Ovary (tissue), 3 donors: ENCODE results near the gene IFIT1B.

Source experiments
- POLR2A ChIP-seq: fragments of 450-650 bp; IDR thresholded peaks from one replicate; pipeline ENCODE4 v1.6.1; 2017; ENCODE audit warnings: antibody characterized with exemption, mild to moderate bottlenecking, moderate library complexity
- TF ChIP-seq, protein P1 (sequence below), 3 donors: fragments of 450-650 bp in 2 of 3; fragments of 200-600 bp in 1 of 3; IDR thresholded peaks; one replicate each; pipeline versions ENCODE4 v1.5.1 to v1.8.0; 2016 to 2022; ENCODE audit warnings: antibody characterized with exemption in 3 of 3, mild to moderate bottlenecking in 1 of 3
- donor health status: DM: no; HTN: no; CAD: no.

DNA sequence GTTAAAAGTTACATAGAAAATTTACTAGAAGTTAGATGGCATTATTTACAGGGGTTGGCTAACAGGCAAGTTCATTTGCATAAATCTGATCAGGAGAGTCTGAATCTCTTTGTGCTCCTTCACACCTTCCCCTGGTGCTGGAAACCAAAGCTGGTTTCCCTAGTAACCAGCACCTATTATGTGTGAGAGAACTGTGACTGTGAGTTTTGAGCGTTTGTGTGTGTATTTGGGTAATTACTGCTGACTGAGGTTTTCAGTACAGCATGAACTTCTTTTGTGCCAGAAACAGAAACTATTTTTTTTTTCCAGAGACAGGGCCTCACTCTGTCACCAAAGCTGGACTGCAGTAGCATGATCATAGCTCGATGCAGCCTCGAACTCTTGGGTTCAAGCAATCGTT lies 10.3 kb upstream of the IFIT1B start:
- TF ChIP-seq POLR2A = no peak
- TF ChIP-seq, protein P1, sequence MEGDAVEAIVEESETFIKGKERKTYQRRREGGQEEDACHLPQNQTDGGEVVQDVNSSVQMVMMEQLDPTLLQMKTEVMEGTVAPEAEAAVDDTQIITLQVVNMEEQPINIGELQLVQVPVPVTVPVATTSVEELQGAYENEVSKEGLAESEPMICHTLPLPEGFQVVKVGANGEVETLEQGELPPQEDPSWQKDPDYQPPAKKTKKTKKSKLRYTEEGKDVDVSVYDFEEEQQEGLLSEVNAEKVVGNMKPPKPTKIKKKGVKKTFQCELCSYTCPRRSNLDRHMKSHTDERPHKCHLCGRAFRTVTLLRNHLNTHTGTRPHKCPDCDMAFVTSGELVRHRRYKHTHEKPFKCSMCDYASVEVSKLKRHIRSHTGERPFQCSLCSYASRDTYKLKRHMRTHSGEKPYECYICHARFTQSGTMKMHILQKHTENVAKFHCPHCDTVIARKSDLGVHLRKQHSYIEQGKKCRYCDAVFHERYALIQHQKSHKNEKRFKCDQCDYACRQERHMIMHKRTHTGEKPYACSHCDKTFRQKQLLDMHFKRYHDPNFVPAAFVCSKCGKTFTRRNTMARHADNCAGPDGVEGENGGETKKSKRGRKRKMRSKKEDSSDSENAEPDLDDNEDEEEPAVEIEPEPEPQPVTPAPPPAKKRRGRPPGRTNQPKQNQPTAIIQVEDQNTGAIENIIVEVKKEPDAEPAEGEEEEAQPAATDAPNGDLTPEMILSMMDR (IDR thresholded peaks at IDR 0.05) = no peak
